Mucosa of rectum (tissue), 2 donors: ENCODE data around the gene BICD2.

ENCODE experiments used
- H3K27ac ChIP-seq, 2 donors: one replicate each; pipeline ENCODE4 v1.7.0; 2013; ENCODE audit warnings: inconsistent platforms in 2 of 2, low read depth in 2 of 2, low read length in 2 of 2
- H3K27me3 ChIP-seq, 2 donors: one replicate each; pipeline ENCODE4 v1.7.0; 2013; ENCODE audit warnings: low read length in 2 of 2; ENCODE audit not compliant: control insufficient read depth in 2 of 2, insufficient read depth in 2 of 2
- H3K36me3 ChIP-seq, 2 donors: one replicate each; pipeline ENCODE4 v1.7.0; 2013; ENCODE audit warnings: low read length in 2 of 2; ENCODE audit not compliant: control insufficient read depth in 2 of 2, insufficient read depth in 2 of 2
- H3K4me1 ChIP-seq, 2 donors: one replicate each; pipeline ENCODE4 v1.7.0; 2013; ENCODE audit warnings: low read length in 2 of 2, mild to moderate bottlenecking in 1 of 2; ENCODE audit not compliant: control insufficient read depth in 2 of 2, insufficient read depth in 2 of 2
- H3K4me3 ChIP-seq, 2 donors: one replicate each; pipeline ENCODE4 v1.7.0; 2013; ENCODE audit warnings: low read length in 2 of 2
- H3K9ac ChIP-seq, 2 donors: one replicate each; pipeline ENCODE4 v1.7.0; 2013; ENCODE audit warnings: low read length in 2 of 2, low read depth in 1 of 2, mild to moderate bottlenecking in 1 of 2
- H3K9me3 ChIP-seq, 2 donors: one replicate each; pipeline ENCODE4 v1.7.0; 2013; ENCODE audit warnings: low read length in 2 of 2; ENCODE audit not compliant: control insufficient read depth in 2 of 2
- donor health status: healthy.
- donor health status: Normal muscosa, but diverticular disease.

BICD2 gene

GRCh38 chr9:92728831-92729734 lies 35.5 kb downstream of the BICD2 start:
- H3K27me3 ChIP-seq: no peaks in the 10 kb centered on the region
- no peak overlapping the region for H3K4me3 ChIP-seq
- no peaks in the 10 kb centered on the region for H3K9me3 ChIP-seq
- H3K36me3 ChIP-seq: peaks cover 4 to 27% of the 10 kb centered on the region in 2 donors
- H3K27ac ChIP-seq: peak overlapping the region in 1 of 2 donors; percentile 21
- H3K9ac ChIP-seq: no peak overlapping the region
- H3K4me1 ChIP-seq: peaks cover 0 to 4% of the 10 kb centered on the region in 2 donors

GRCh38 chr9:92727716-92728700 lies 36.6 kb downstream of the BICD2 start:
- H3K4me3 ChIP-seq: no peak overlapping the region
- H3K9ac ChIP-seq: no peak overlapping the region
- H3K9me3 ChIP-seq: no peaks in the 10 kb centered on the region
- H3K27me3 ChIP-seq: no peaks in the 10 kb centered on the region
- peaks cover 4 to 27% of the 10 kb centered on the region in 2 donors for H3K36me3 ChIP-seq
- no peak overlapping the region for H3K27ac ChIP-seq
- peaks cover 0 to 4% of the 10 kb centered on the region in 2 donors for H3K4me1 ChIP-seq

DNA sequence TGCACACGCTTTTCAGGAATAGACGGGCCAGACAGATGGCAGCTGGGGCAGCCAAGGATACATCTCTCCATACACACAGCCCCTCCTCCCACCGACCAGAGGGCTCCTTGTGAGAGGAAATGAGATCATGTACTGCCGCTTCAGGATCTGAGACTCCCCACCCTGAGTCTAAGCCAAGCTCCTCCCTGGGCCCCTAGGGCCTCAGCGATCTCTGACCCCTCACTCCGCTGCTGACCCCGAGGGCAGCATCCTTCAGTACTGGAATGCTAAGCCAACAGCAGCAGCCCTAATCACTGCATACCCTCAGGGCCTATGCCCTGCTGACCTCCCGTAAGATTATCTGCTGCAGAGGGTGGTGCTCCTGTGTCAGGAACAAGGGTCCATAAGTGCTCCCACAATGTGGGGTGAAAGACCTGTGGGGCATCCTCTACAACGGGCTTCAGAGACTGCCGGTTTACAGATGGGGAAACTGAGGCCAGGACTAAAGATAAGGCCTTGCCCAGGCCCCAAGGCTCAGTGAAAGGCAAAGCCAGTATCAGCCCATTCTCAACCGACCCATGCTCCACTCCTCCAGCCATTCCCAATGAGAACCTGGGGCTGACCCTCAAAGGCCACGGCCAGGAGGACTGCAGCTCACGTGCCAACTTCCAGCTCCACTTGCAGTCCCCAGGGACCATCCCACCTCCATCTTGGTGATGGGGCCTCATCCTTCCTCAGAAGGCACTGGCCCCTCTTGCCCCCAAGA lies 37.5 kb downstream of the BICD2 start:
- H3K4me1 ChIP-seq: peaks cover 0 to 4% of the 10 kb centered on the region in 2 donors
- H3K9me3 ChIP-seq: no peaks in the 10 kb centered on the region
- H3K36me3 ChIP-seq: peaks cover 4 to 27% of the 10 kb centered on the region in 2 donors
- no peaks in the 10 kb centered on the region for H3K27me3 ChIP-seq
- H3K9ac ChIP-seq: no peak overlapping the region
- H3K4me3 ChIP-seq: no peak overlapping the region
- no peak overlapping the region for H3K27ac ChIP-seq

GRCh38 chr9:92726348-92726747 lies 38.3 kb downstream of the BICD2 start:
- Histone ChIP-seq H3K27me3 (no peaks in the 10 kb centered on the region), H3K27ac (no peak overlapping the region), H3K36me3 (peaks cover 4 to 35% of the 10 kb centered on the region in 2 donors), H3K4me3 (no peak overlapping the region), H3K4me1 (peaks cover 0 to 4% of the 10 kb centered on the region in 2 donors), H3K9me3 (no peaks in the 10 kb centered on the region), H3K9ac (no peak overlapping the region)

- Histone ChIP-seq H3K36me3 (peaks cover 6 to 40% of the 10 kb centered on the region in 2 donors), H3K27me3 (no peaks in the 10 kb centered on the region), H3K4me1 (peaks cover 0 to 4% of the 10 kb centered on the region in 2 donors), H3K9ac (no peak overlapping the region), H3K9me3 (no peaks in the 10 kb centered on the region), H3K27ac (no peak overlapping the region), H3K4me3 (no peak overlapping the region)
These were observed 38.9 kb downstream of the BICD2 start for GRCh38 chr9:92725766-92726165.

DNA sequence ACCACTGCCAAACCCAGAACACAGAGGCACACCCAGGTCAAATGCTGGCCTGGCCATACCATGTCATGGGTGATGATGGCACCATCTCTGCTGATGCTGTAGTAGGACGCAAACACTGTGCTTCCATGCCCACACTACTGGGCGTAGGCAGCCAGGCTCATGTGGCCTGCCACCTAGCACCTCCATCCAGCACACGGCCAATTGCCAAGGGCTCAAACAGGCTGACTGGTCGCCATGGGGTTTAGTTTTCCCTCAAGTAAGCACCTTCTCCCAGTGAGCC lies 39.4 kb downstream of the BICD2 start:
- Histone ChIP-seq H3K27ac (no peak overlapping the region), H3K9me3 (no peaks in the 10 kb centered on the region), H3K4me3 (no peak overlapping the region), H3K4me1 (peaks cover 0 to 4% of the 10 kb centered on the region in 2 donors), H3K9ac (no peak overlapping the region), H3K27me3 (no peaks in the 10 kb centered on the region), H3K36me3 (peaks cover 11 to 45% of the 10 kb centered on the region in 2 donors)

GRCh38 chr9:92724528-92725265 lies 39.9 kb downstream of the BICD2 start:
- H3K4me3 ChIP-seq: no peak overlapping the region
- H3K9me3 ChIP-seq: no peaks in the 10 kb centered on the region
- H3K27me3 ChIP-seq: no peaks in the 10 kb centered on the region
- H3K9ac ChIP-seq: no peak overlapping the region
- peaks cover 16 to 50% of the 10 kb centered on the region in 2 donors for H3K36me3 ChIP-seq
- no peak overlapping the region for H3K27ac ChIP-seq
- H3K4me1 ChIP-seq: peaks cover 0 to 4% of the 10 kb centered on the region in 2 donors

DNA sequence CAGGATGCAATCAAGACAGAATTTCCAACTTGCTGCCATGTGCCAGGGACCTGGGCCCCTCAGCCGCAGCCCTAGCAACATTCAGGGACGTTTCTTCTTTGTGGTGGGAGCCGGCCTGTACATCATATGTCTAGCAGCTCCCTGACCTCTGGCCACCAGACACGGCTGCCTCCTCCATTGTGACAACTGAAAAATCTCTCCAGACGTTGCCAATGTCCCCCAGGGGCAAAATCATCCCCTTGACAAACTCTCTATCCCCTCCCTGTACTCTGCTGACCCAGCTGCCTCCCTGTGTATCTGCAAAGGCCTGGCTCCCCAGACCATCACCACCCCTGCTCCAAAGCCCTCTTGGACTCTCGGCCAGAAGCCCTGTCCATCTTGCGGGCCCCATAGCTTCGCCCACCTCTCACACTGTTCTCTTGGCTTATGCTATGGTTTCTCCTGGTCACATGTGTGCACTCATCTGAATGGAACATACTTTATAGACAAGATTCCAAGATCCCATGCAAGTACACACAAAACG lies 40.8 kb downstream of the BICD2 start:
- no peak overlapping the region for H3K27ac ChIP-seq
- no peaks in the 10 kb centered on the region for H3K27me3 ChIP-seq
- no peak overlapping the region for H3K9ac ChIP-seq
- no peak overlapping the region for H3K4me3 ChIP-seq
- no peaks in the 10 kb centered on the region for H3K9me3 ChIP-seq
- peaks cover 25 to 57% of the 10 kb centered on the region in 2 donors for H3K36me3 ChIP-seq
- peaks cover 0 to 4% of the 10 kb centered on the region in 2 donors for H3K4me1 ChIP-seq

DNA sequence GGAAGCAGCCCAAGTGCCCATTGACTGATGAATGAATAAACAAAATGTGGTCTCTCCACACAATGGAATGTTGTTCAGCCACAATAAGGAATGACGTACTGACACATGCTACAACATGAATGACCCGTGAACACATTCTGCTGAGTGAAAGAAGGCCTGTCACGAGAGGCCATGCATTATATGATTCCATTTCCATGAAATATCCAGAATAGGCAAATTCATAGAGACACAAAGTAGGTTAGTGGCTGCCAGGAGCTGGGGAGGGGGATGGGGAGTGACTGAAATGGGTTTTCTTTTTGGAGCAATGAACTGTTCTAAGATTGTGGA lies 41.4 kb downstream of the BICD2 start:
- Histone ChIP-seq H3K9me3 (no peaks in the 10 kb centered on the region), H3K27ac (no peak overlapping the region), H3K9ac (no peak overlapping the region), H3K4me1 (peaks cover 0 to 4% of the 10 kb centered on the region in 2 donors), H3K27me3 (no peaks in the 10 kb centered on the region), H3K4me3 (no peak overlapping the region), H3K36me3 (peaks cover 31 to 55% of the 10 kb centered on the region in 2 donors)
